GM19025 (cell line): ENCODE data around the gene VPS18.

ENCODE experiments used
- ATAC-seq: cut with Tn5 transposase; IDR thresholded peaks from one replicate; pipeline ENCODE4 v1.9.1; 2021; ENCODE audit warnings: mild to moderate bottlenecking, low read depth, moderate library complexity; ENCODE audit not compliant: unreplicated experiment

VPS18 gene

GRCh38 chr15:40918146-40918798 is 24.0 kb downstream of the VPS18 start:
- ATAC-seq, result no peak

GRCh38 chr15:40918799-40919392 is 24.6 kb downstream of the VPS18 start:
- ATAC-seq, result no peak

GRCh38 chr15:40921949-40922607 is 27.8 kb downstream of the VPS18 start:
- no peak for ATAC-seq

GRCh38 chr15:40922608-40923005 is 28.4 kb downstream of the VPS18 start:
- no peak for ATAC-seq

GRCh38 chr15:40923551-40923950 is 29.3 kb downstream of the VPS18 start:
- no peak for ATAC-seq

- no peak for ATAC-seq
Measured at GRCh38 chr15:40925495-40925862, 31.2 kb downstream of the VPS18 start.

GRCh38 chr15:40925863-40926658 is 31.8 kb downstream of the VPS18 start:
- no peak for ATAC-seq

GRCh38 chr15:40926659-40927494 is 32.6 kb downstream of the VPS18 start:
- ATAC-seq, result no peak

GRCh38 chr15:40927495-40927872 is 33.2 kb downstream of the VPS18 start:
- no peak for ATAC-seq

- ATAC-seq, result no peak
Measured at GRCh38 chr15:40927873-40928806, 33.9 kb downstream of the VPS18 start.

- ATAC-seq, result no peak
Measured at GRCh38 chr15:40928821-40929659, 34.8 kb downstream of the VPS18 start, which contains the start of gene DLL4. Gene DLL4 (plus strand): TSS chr15:40929340. CDS start chr15:40929669, 329 bp downstream.

- ATAC-seq, result no peak
Measured at GRCh38 chr15:40929660-40930429, 35.6 kb downstream of the VPS18 start.

- no peak for ATAC-seq
Measured at GRCh38 chr15:40930430-40931299, 36.4 kb downstream of the VPS18 start.

- no peak for ATAC-seq
Measured at GRCh38 chr15:40931300-40932142, 37.3 kb downstream of the VPS18 start.

GRCh38 chr15:40932156-40932555 is 37.9 kb downstream of the VPS18 start:
- ATAC-seq, result no peak
